KOPT-K1 (cell line): ENCODE data around the gene LGR4.
A peak's percentile ranks its signal among the peaks of the same experiment; 100 is the strongest.
"Not testable (repeated sequence)": the region's sequence is repeated elsewhere in the genome, so short reads cannot be mapped to it uniquely, and the experiment has no call there.

ENCODE experiments used
- H3K27ac ChIP-seq: fragments of 200-600 bp; sonication (generic); 2 replicates; pipeline ENCODE4 v1.5.1; 2016; ENCODE audit warnings: antibody characterized with exemption, mild to moderate bottlenecking, low read depth, low read length; ENCODE audit not compliant: poor library complexity, severe bottlenecking
- H3K36me3 ChIP-seq: fragments of 200-600 bp; sonication (generic); 2 replicates; pipeline ENCODE4 v1.5.1; 2017; ENCODE audit warnings: antibody characterized with exemption, mild to moderate bottlenecking, low read length, moderate library complexity; ENCODE audit not compliant: insufficient read depth
- H3K9me3 ChIP-seq: fragments of 200-600 bp; sonication (generic); 2 replicates; pipeline ENCODE4 v1.5.1; 2017; ENCODE audit warnings: antibody characterized with exemption, low read length, mild to moderate bottlenecking; ENCODE audit not compliant: insufficient read depth, poor library complexity, severe bottlenecking

The LGR4 gene

GRCh38 chr11:27472398-27473016 is at the start of gene LGR4:
TSS of gene LGR4 (minus strand) at chr11:27472790. CDS start at chr11:27472302, 488 bp downstream.
- Histone ChIP-seq H3K27ac (no peak within 1 kb of the TSS), H3K9me3 (peaks cover 10% of the 10 kb centered on the region), H3K36me3 (no peaks in the 10 kb centered on the region)

GRCh38 chr11:27520226-27520625 is 47.6 kb upstream of the LGR4 start:
- H3K36me3 ChIP-seq: no peaks in the 10 kb centered on the region
- H3K27ac ChIP-seq: no peak overlapping the region
- no peaks in the 10 kb centered on the region for H3K9me3 ChIP-seq

GRCh38 chr11:27518518-27518917 is 45.9 kb upstream of the LGR4 start:
- Histone ChIP-seq H3K9me3 (no peaks in the 10 kb centered on the region), H3K36me3 (no peaks in the 10 kb centered on the region), H3K27ac (no peak overlapping the region)

GRCh38 chr11:27517490-27517889 is 44.9 kb upstream of the LGR4 start:
- not testable (repeated sequence) for H3K27ac ChIP-seq, H3K36me3 ChIP-seq, H3K9me3 ChIP-seq

- Histone ChIP-seq H3K9me3 (no peaks in the 10 kb centered on the region), H3K27ac (no peak overlapping the region), H3K36me3 (no peaks in the 10 kb centered on the region)
Measured at GRCh38 chr11:27514558-27514957, 42.0 kb upstream of the LGR4 start.

- H3K36me3 ChIP-seq: no peaks in the 10 kb centered on the region
- H3K9me3 ChIP-seq: no peaks in the 10 kb centered on the region
- no peak overlapping the region for H3K27ac ChIP-seq
Measured at GRCh38 chr11:27514076-27514475, 41.5 kb upstream of the LGR4 start.

GRCh38 chr11:27513389-27513788 is 40.8 kb upstream of the LGR4 start:
- no peak overlapping the region for H3K27ac ChIP-seq

GRCh38 chr11:27512238-27512637 is 39.6 kb upstream of the LGR4 start:
- Histone ChIP-seq H3K27ac (no peak overlapping the region), H3K36me3 (no peaks in the 10 kb centered on the region), H3K9me3 (no peaks in the 10 kb centered on the region)

More at GRCh38 chr11:27513389-27513788, 40.8 kb upstream of the LGR4 start:
- Histone ChIP-seq H3K9me3 (no peaks in the 10 kb centered on the region), H3K36me3 (no peaks in the 10 kb centered on the region)

GRCh38 chr11:27509908-27510307 is 37.3 kb upstream of the LGR4 start:
- Histone ChIP-seq H3K9me3 (no peaks in the 10 kb centered on the region), H3K36me3 (no peaks in the 10 kb centered on the region), H3K27ac (no peak overlapping the region)

- peak overlapping the region; percentile 84 for H3K27ac ChIP-seq
Measured at GRCh38 chr11:27507557-27508322, 35.1 kb upstream of the LGR4 start.

GRCh38 chr11:27506200-27507182 is 33.9 kb upstream of the LGR4 start, which contains the start of gene LIN7C:
TSS of gene LIN7C (minus strand) at chr11:27506769. CDS start at chr11:27506752, 17 bp downstream.
- H3K36me3 ChIP-seq: peaks cover 12% of the 10 kb centered on the region
- H3K9me3 ChIP-seq: no peaks in the 10 kb centered on the region
- H3K27ac ChIP-seq: peak within 1 kb of the TSS; percentile 84

More at GRCh38 chr11:27507557-27508322, 35.1 kb upstream of the LGR4 start:
- Histone ChIP-seq H3K9me3 (no peaks in the 10 kb centered on the region), H3K36me3 (no peaks in the 10 kb centered on the region)

GRCh38 chr11:27505781-27506180 is 33.2 kb upstream of the LGR4 start:
- Histone ChIP-seq H3K27ac (peak overlapping the region; percentile 84), H3K36me3 (peaks cover 18% of the 10 kb centered on the region), H3K9me3 (no peaks in the 10 kb centered on the region)

GRCh38 chr11:27504205-27504604 is 31.6 kb upstream of the LGR4 start:
- Histone ChIP-seq H3K9me3 (no peaks in the 10 kb centered on the region), H3K27ac (no peak overlapping the region), H3K36me3 (peaks cover 33% of the 10 kb centered on the region)

- peaks cover 64% of the 10 kb centered on the region for H3K36me3 ChIP-seq
- H3K9me3 ChIP-seq: no peaks in the 10 kb centered on the region
- H3K27ac ChIP-seq: no peak overlapping the region
Measured at GRCh38 chr11:27501100-27501499, 28.5 kb upstream of the LGR4 start.

- Histone ChIP-seq H3K9me3 (no peaks in the 10 kb centered on the region), H3K36me3 (peaks cover 94% of the 10 kb centered on the region), H3K27ac (no peak overlapping the region)
Measured at GRCh38 chr11:27497911-27498310, 25.3 kb upstream of the LGR4 start.
